HG02623 (cell line): ENCODE measurements around the gene GOLT1A.

Source experiments
- ATAC-seq: cut with Tn5 transposase; IDR thresholded peaks from one replicate; pipeline ENCODE4 v1.9.1; 2021; ENCODE audit warnings: moderate library complexity; ENCODE audit not compliant: unreplicated experiment

GOLT1A gene

GRCh38 chr1:204161609-204162493 lies 51.9 kb downstream of the GOLT1A start:
- no peak for ATAC-seq

GRCh38 chr1:204157962-204158361 lies 55.8 kb downstream of the GOLT1A start:
- ATAC-seq = no peak

GRCh38 chr1:204155881-204156280 lies 57.9 kb downstream of the GOLT1A start:
- ATAC-seq = no peak

- no peak for ATAC-seq
These were observed 59.1 kb downstream of the GOLT1A start for GRCh38 chr1:204154568-204155255.

GRCh38 chr1:204153667-204154066 lies 60.1 kb downstream of the GOLT1A start:
- no peak for ATAC-seq

- ATAC-seq = no peak
These were observed 61.3 kb downstream of the GOLT1A start for GRCh38 chr1:204152310-204153044.

GRCh38 chr1:204151552-204152309 lies 62.1 kb downstream of the GOLT1A start, which contains the start of gene ETNK2:
ETNK2 (minus strand) TSS chr1:204152044; CDS start chr1:204151852, 192 bp downstream.
- no peak for ATAC-seq

- ATAC-seq = no peak
These were observed 62.9 kb downstream of the GOLT1A start for GRCh38 chr1:204150702-204151551.

GRCh38 chr1:204149635-204150565 lies 63.9 kb downstream of the GOLT1A start:
- no peak for ATAC-seq

- ATAC-seq = no peak
These were observed 64.7 kb downstream of the GOLT1A start for GRCh38 chr1:204149107-204149506.
